HepG2 (cell line): ENCODE data around the gene DTD2. TPM values are rescaled to one million over a fixed set of nuclear protein-coding genes. Genes with fewer than 3 reads are reported as not detected.

Experiments used
- BRD4 ChIP-seq: sonication (generic); formaldehyde crosslinking; IDR thresholded peaks from 2 replicates; pipeline ENCODE4 v1.4.0; 2020; ENCODE audit warnings: missing genetic modification reagents
- CC2D1A ChIP-seq: sonication (generic); formaldehyde crosslinking; IDR thresholded peaks from 2 replicates; pipeline ENCODE4 v1.8.1; 2023; ENCODE audit warnings: mild to moderate bottlenecking, missing genetic modification reagents
- CENPT ChIP-seq: sonication (generic); formaldehyde crosslinking; IDR thresholded peaks from 2 replicates; pipeline ENCODE4 v1.8.0; 2022; ENCODE audit warnings: low read depth, mild to moderate bottlenecking, moderate library complexity, missing genetic modification reagents
- E2F1 ChIP-seq: sonication (generic); formaldehyde crosslinking; IDR thresholded peaks from 2 replicates; pipeline ENCODE4 v1.5.0; 2020; ENCODE audit warnings: missing genetic modification reagents
- FIP1L1 ChIP-seq: fragments of 200-400 bp; formaldehyde crosslinking; IDR thresholded peaks from 2 replicates; pipeline ENCODE4 v1.6.1; 2018; ENCODE audit warnings: low read depth, mild to moderate bottlenecking, low read length, moderate library complexity, borderline replicate concordance; ENCODE audit not compliant: insufficient read depth
- FOXA3 ChIP-seq: IDR thresholded peaks from 2 replicates; pipeline ENCODE4 v1.6.1; 2016; ENCODE audit warnings: missing genetic modification reagents, missing compliant biosample characterization
- HMG20B ChIP-seq: conservative IDR thresholded peaks from 2 replicates; pipeline ENCODE4 v1.6.1; 2016; ENCODE audit warnings: missing genetic modification reagents, missing compliant biosample characterization
- IKZF5 ChIP-seq: IDR thresholded peaks from 2 replicates; pipeline ENCODE4 v1.6.1; 2018; ENCODE audit warnings: missing genetic modification reagents, mild to moderate bottlenecking, missing compliant biosample characterization
- LCORL ChIP-seq, 2 experiments: fragments of 450-650 bp in 1 of 2; sonication (generic) in 1 of 2; formaldehyde crosslinking in 1 of 2; IDR thresholded peaks; 2 replicates each; pipeline versions ENCODE4 v1.5.0 to v1.6.1; 2017 to 2020; ENCODE audit warnings: antibody characterized with exemption in 1 of 2, missing genetic modification reagents in 1 of 2
- MATR3 ChIP-seq: sonication (generic); formaldehyde crosslinking; IDR thresholded peaks from 2 replicates; pipeline ENCODE4 v1.4.0; 2020; ENCODE audit warnings: missing genetic modification reagents
- MED8 ChIP-seq: sonication (generic); formaldehyde crosslinking; IDR thresholded peaks from 2 replicates; pipeline ENCODE4 v1.8.1; 2023; ENCODE audit warnings: mild to moderate bottlenecking, missing genetic modification reagents; ENCODE audit not compliant: insufficient replicate concordance
- SATB2 ChIP-seq: sonication (generic); formaldehyde crosslinking; IDR thresholded peaks from 2 replicates; pipeline ENCODE4 v1.5.0; 2020; ENCODE audit warnings: missing genetic modification reagents
- SKI ChIP-seq: fragments of 450-650 bp; IDR thresholded peaks from one replicate; pipeline ENCODE4 v1.6.1; 2018; ENCODE audit warnings: mild to moderate bottlenecking; ENCODE audit not compliant: partially characterized antibody
- SNRNP70 ChIP-seq: fragments of 200-400 bp; formaldehyde crosslinking; IDR thresholded peaks from 2 replicates; pipeline ENCODE4 v1.6.1; 2017; ENCODE audit warnings: mild to moderate bottlenecking, low read depth, low read length, moderate library complexity
- ZBTB3 ChIP-seq: sonication (generic); formaldehyde crosslinking; IDR thresholded peaks from 2 replicates; pipeline ENCODE4 v1.4.0; 2020; ENCODE audit warnings: low read depth, mild to moderate bottlenecking, moderate library complexity, missing genetic modification reagents, borderline replicate concordance
- ZBTB7A ChIP-seq: sonication (generic); formaldehyde crosslinking; IDR thresholded peaks from 2 replicates; pipeline ENCODE4 v1.8.0; 2022; ENCODE audit warnings: mild to moderate bottlenecking, missing genetic modification reagents
- ZBTB8A ChIP-seq: sonication (generic); formaldehyde crosslinking; IDR thresholded peaks from 2 replicates; pipeline ENCODE4 v1.4.0; 2020; ENCODE audit warnings: mild to moderate bottlenecking, low read depth, missing genetic modification reagents, borderline replicate concordance
- ZFX ChIP-seq: sonication (generic); formaldehyde crosslinking; IDR thresholded peaks from 2 replicates; pipeline ENCODE4 v1.4.0; 2020; ENCODE audit warnings: mild to moderate bottlenecking, low read depth, missing genetic modification reagents, moderate library complexity
- ZNF343 ChIP-seq: sonication (generic); formaldehyde crosslinking; IDR thresholded peaks from 2 replicates; pipeline ENCODE4 v1.4.0; 2020; ENCODE audit warnings: mild to moderate bottlenecking, missing genetic modification reagents
- ZNF549 ChIP-seq: sonication (generic); formaldehyde crosslinking; IDR thresholded peaks from 2 replicates; pipeline ENCODE4 v1.5.0; 2020; ENCODE audit warnings: missing genetic modification reagents
- ZSCAN9 ChIP-seq: IDR thresholded peaks from 2 replicates; pipeline ENCODE4 v1.6.1; 2016; ENCODE audit warnings: borderline replicate concordance
- polyA plus RNA-seq, 8 experiments: library from polyadenylated mRNA; depleted of rRNA in 3 of 8; stranded (reverse) in 7 of 8; unstranded in 1 of 8; fragments of >200 nt; fragmentation: Illumina TruSeq in 4 of 8; extraction: Trizol in 4 of 8; gene quantifications; 2 replicates each; pipeline versions ENCODE4 v1.2.1 to v1.2.3, GENCODE V29; 2011 to 2016; ENCODE audit warnings: low read depth in 4 of 8, missing spikeins in 1 of 8, mixed read lengths in 1 of 8; ENCODE audit not compliant: insufficient read depth in 1 of 8
- total RNA-seq, 5 experiments: library from RNA; depleted of rRNA; stranded (reverse); fragments of >200 nt; fragmentation: Illumina TruSeq; extraction: Trizol; gene quantifications; 2 replicates each; pipeline ENCODE4 v1.2.3, GENCODE V29; 2016; ENCODE audit warnings: low read depth in 1 of 5
- TF ChIP-seq, protein P1 (sequence below): sonication (generic); formaldehyde crosslinking; IDR thresholded peaks from 2 replicates; pipeline ENCODE4 v1.8.1; 2023; ENCODE audit warnings: mild to moderate bottlenecking, missing genetic modification reagents
- TF ChIP-seq, protein P2 (sequence below): conservative IDR thresholded peaks from 2 replicates; pipeline ENCODE4 v1.6.1; 2018; ENCODE audit warnings: missing genetic modification reagents

Gene DTD2
- total and polyA plus RNA-seq, 2 of the 13 experiments (the other 11 are each of a cell fraction or from before 2014, with no cell fraction given), result 22.3 to 49.8 TPM

DNA sequence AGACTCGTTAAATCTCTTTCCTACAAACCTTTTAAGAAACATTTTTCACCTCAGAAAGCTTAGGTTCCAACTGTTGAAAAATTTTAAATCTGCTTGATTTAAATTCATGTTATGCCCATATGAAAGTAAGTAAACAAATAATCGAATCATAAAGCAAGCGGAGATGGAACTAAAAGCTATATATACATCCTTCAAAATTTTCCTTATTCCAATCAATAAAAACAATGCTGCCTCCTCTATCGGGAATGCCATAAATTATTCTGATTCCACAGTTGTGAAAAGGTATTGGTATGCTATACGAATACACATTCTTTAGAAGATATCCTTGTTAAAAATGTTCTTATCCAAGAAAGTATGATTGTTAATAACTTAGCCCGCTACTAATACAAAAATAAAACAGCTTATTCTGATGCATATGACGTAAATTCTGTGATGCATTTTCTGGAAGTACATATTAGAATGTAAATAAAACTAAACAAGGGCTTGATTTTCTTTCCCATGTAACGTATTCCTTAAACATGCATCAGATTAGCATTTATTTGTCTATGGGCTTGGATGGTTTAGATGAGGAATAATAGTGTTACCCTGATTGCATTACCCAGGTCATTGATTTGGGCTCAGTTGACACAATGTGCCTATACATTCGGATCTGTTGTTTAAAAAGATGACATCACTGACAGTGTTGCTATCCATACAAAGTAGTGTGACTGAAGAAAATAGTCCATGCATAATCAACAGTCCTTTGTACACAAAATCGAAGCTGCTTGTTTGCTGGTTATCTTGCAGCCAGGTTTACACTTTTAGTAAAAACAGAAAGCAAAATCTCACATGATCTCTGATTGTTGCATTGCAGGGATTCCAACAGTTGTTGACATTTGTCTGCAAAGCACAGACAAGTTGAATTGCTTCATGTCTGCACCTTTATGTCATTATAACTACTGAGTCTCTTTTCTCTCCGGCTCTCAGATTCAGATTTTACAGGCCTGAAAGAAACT is 656 bp upstream of the DTD2 start (continued):
- TF ChIP-seq CC2D1A (CRISPR knock-in tag) (peak; percentile 44; the same call in 1 of the 2 replicates), ZFX (no peak), HMG20B (CRISPR knock-in tag) (peak; percentile 81), E2F1 (CRISPR knock-in tag) (no peak; the same call in 1 of the 2 replicates), IKZF5 (no peak), CENPT (CRISPR knock-in tag) (no peak), LCORL (IDR thresholded peaks at IDR 0.05) (peak; percentile 55; the same call in 1 of the 2 replicates), LCORL (CRISPR knock-in tag; IDR thresholded peaks at IDR 0.05) (peak; percentile 69), ZNF549 (0 out of 2 replicates have a peak, but pooled peaks have one; percentile 49), ZNF343 (CRISPR knock-in tag) (no peak), SNRNP70 (no peak), ZBTB8A (CRISPR knock-in tag) (0 out of 2 replicates have a peak, but pooled peaks have one; percentile 8), MATR3 (CRISPR knock-in tag) (no peak), ZBTB3 (CRISPR knock-in tag) (0 out of 2 replicates have a peak, but pooled peaks have one; percentile 2), BRD4 (CRISPR knock-in tag) (no peak), SATB2 (CRISPR knock-in tag) (peak; percentile 81; the same call in 1 of the 2 replicates), FOXA3 (CRISPR knock-in tag) (peak; percentile 96), SKI (peak; percentile 100), FIP1L1 (no peak), ZBTB7A (no peak), MED8 (no peak), ZSCAN9 (CRISPR knock-in tag) (no peak; the same call in 1 of the 2 replicates)
- TF ChIP-seq, protein P1, sequence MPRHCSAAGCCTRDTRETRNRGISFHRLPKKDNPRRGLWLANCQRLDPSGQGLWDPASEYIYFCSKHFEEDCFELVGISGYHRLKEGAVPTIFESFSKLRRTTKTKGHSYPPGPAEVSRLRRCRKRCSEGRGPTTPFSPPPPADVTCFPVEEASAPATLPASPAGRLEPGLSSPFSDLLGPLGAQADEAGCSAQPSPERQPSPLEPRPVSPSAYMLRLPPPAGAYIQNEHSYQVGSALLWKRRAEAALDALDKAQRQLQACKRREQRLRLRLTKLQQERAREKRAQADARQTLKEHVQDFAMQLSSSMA (CRISPR knock-in tag), result no peak
- TF ChIP-seq, protein P2, sequence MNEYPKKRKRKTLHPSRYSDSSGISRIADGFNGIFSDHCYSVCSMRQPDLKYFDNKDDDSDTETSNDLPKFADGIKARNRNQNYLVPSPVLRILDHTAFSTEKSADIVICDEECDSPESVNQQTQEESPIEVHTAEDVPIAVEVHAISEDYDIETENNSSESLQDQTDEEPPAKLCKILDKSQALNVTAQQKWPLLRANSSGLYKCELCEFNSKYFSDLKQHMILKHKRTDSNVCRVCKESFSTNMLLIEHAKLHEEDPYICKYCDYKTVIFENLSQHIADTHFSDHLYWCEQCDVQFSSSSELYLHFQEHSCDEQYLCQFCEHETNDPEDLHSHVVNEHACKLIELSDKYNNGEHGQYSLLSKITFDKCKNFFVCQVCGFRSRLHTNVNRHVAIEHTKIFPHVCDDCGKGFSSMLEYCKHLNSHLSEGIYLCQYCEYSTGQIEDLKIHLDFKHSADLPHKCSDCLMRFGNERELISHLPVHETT, result no peak
